ENCODE data around the gene MAPT. TPM values are rescaled to one million over a fixed set of nuclear protein-coding genes. Genes with fewer than 3 reads are reported as not detected.

MAPT gene
- total RNA-seq, 1 experiment from 2014 or later: 37.5 TPM

- ChIA-PET CTCF (no interaction called here), POLR2A (no interaction called here), RAD21 (ENCODE audit: low non-redundant PET in 1 of 2, low total read pairs in 2 of 2, uncharacterized antibody in 2 of 2, unreplicated experiment in 2 of 2) (no interaction called here)
- Histone ChIP-seq H2AFZ (ENCODE audit: low read depth, low read length, poor library complexity, severe bottlenecking) (no peak overlapping the region), H3K4me1 (ENCODE audit: control insufficient read depth in 1 of 2, insufficient read depth in 2 of 2, low read length in 2 of 2) (no peaks in the 10 kb centered on the region), H3K9ac (ENCODE audit: low read length) (no peak overlapping the region), H3K9me2 (ENCODE audit: insufficient read depth) (no peaks in the 10 kb centered on the region), H3K4me3 (replicated peaks in 1 of 2; ENCODE audit: low read depth in 1 of 2, low read length in 2 of 2) (no peak overlapping the region), H3K79me2 (ENCODE audit: insufficient read depth, low read length) (no peaks in the 10 kb centered on the region), H3K36me3 (ENCODE audit: control insufficient read depth in 1 of 2, insufficient read depth in 2 of 2, low read length in 2 of 2) (no peaks in the 10 kb centered on the region), H3K27me3 (ENCODE audit: insufficient read depth, low read length) (no peaks in the 10 kb centered on the region), H3K9me3 (ENCODE audit: control insufficient read depth in 1 of 2, insufficient read depth in 1 of 2, low read depth in 1 of 2, low read length in 2 of 2) (no peaks in the 10 kb centered on the region), H3K27ac (ENCODE audit: low read depth, low read length) (no peak overlapping the region), H4K20me1 (ENCODE audit: insufficient read depth) (no peaks in the 10 kb centered on the region), H3K4me2 (ENCODE audit: low read length) (no peak overlapping the region)
- no peak for ATAC-seq
- intact Hi-C loops (cut with micrococcal nuclease): no loop called here
- no peak for TF ChIP-seq SP1 (IDR thresholded peaks at IDR 0.05; ENCODE audit: low read depth)
- TF ChIP-seq SRF (IDR thresholded peaks at IDR 0.05; ENCODE audit: low read depth): no peak
- TF ChIP-seq MAX (IDR thresholded peaks at IDR 0.05): no peak
- TF ChIP-seq TCF7L2 (IDR thresholded peaks at IDR 0.05; ENCODE audit: borderline replicate concordance, extremely low read depth, insufficient read depth, insufficient read length): no peak
- no peak for TF ChIP-seq EZH2 (IDR thresholded peaks at IDR 0.05)
- TF ChIP-seq, protein P1, sequence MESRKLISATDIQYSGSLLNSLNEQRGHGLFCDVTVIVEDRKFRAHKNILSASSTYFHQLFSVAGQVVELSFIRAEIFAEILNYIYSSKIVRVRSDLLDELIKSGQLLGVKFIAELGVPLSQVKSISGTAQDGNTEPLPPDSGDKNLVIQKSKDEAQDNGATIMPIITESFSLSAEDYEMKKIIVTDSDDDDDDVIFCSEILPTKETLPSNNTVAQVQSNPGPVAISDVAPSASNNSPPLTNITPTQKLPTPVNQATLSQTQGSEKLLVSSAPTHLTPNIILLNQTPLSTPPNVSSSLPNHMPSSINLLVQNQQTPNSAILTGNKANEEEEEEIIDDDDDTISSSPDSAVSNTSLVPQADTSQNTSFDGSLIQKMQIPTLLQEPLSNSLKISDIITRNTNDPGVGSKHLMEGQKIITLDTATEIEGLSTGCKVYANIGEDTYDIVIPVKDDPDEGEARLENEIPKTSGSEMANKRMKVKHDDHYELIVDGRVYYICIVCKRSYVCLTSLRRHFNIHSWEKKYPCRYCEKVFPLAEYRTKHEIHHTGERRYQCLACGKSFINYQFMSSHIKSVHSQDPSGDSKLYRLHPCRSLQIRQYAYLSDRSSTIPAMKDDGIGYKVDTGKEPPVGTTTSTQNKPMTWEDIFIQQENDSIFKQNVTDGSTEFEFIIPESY (IDR thresholded peaks at IDR 0.05; ENCODE audit: extremely low read depth, insufficient replicate concordance, low read length): no peak
- no peak for TF ChIP-seq YY1 (IDR thresholded peaks at IDR 0.05; ENCODE audit: extremely low read depth, insufficient replicate concordance, low read depth, low read length)
- no peak for TF ChIP-seq RAD21 (IDR thresholded peaks at IDR 0.05; ENCODE audit: low read depth)
- no peak for TF ChIP-seq JUND (IDR thresholded peaks at IDR 0.05)
- no peak for TF ChIP-seq SIN3A (IDR thresholded peaks at IDR 0.05; ENCODE audit: low read depth)
- no peak for DNase-seq (ENCODE audit: low read depth, low spot score)
- no TSS peak for BruUV-seq (replicated peaks)
Measured at GRCh38 chr17:45996282-45996937, 102.1 kb downstream of the MAPT start.

All from HCT116 (cell line).